Measurements from ENCODE around the gene RNU6-1. TPM values are rescaled to one million over a fixed set of nuclear protein-coding genes. Genes with fewer than 3 reads are reported as not detected.
A peak's percentile ranks its signal among the peaks of the same experiment; 100 is the strongest.

The RNU6-1 gene
- total and polyA plus RNA-seq, 2 donors (not counting 1 experiment from before 2014, with no cell fraction given), result not detected

DNA sequence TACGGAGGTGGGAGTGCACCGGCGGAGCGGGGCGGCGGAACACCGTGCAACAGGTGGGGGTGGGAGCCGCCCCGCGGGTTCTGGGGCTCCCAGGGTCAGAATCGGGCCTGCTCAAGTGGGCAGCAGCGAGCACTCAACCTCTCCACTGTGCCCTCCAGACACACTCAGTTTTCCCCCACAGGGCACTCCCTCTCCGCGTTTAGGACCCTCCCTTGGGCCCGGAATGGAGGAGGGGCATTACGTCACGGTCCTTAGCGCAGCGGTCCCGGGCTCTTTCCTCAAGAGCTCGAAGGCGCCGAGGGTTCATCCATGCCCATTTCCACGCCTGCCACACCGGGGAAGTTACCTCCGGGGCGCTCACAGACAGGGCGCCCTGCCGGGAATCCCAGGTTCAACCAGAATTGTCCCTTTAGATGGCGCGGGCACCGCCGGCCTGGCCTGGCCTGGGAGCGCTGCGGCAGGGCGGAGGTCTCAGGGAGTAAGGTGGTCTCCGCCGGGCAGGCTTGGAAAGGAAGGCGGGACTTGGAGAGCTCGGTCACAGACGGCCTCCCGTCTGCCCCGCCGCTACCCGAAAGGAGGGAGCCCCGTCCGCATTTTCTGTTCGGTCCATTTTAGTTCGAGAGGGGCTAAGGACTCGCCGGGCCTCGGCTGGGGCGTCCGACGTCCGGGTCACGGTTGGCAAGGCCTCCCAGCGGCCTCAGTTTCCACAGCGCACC lies 5.1 kb downstream of the RNU6-1 start:
- Mint-ChIP-seq H3K27ac (peak overlapping the region; percentile 6), H3K9me3 (ENCODE audit: insufficient read depth) (no peaks in the 10 kb centered on the region), H3K4me1 (peaks cover 64% of the 10 kb centered on the region), H3K4me3 (peak overlapping the region; percentile 88), H3K27me3 (peaks cover 55% of the 10 kb centered on the region)
- ChIA-PET POLR2A (interaction anchor here (1.9 to 2.5 kb wide), 2 partner anchors 10 to 51 kb away, joined by 7 to 22 read pairs; partner anchors contain the start of gene SKOR1), CTCF (interaction anchor here (1.2 to 5.7 kb wide), 9 partner anchors 9 to 377 kb away, joined by 3 to 177 read pairs (median 9); no protein-coding TSS in a partner anchor)
- H3K4me2 ChIP-seq (replicated peaks; ENCODE audit: low read depth, low read length, poor library complexity, severe bottlenecking), result peak overlapping the region; percentile 89
- WGBS (ENCODE audit: insufficient coverage), result 2% methylated on average over 59 of the region's 59 CpGs
- DNase-seq (peak; percentile 66), ATAC-seq (ENCODE audit: low read depth) (no peak)
- H3K4me1 ChIP-seq (ENCODE audit: control insufficient read depth in 2 of 2, insufficient read depth in 2 of 2, low read length in 2 of 2), result peaks cover 56 to 58% of the 10 kb centered on the region in 2 donors
- peaks cover 0 to 48% (median 0%) of the 10 kb centered on the region in 3 donors for H3K9me3 ChIP-seq (ENCODE audit: control extremely low read depth in 1 of 3, control insufficient read depth in 2 of 3, insufficient read depth in 1 of 3, low read length in 2 of 3)
- intact Hi-C loops (cut with micrococcal nuclease), result loop anchor here (5.0 kb wide), 2 partner anchors 332 to 967 kb away; no protein-coding TSS in a partner anchor
- H3K27ac ChIP-seq (ENCODE audit: low read length in 2 of 2), result no peak overlapping the region
- TF ChIP-seq, protein P1, sequence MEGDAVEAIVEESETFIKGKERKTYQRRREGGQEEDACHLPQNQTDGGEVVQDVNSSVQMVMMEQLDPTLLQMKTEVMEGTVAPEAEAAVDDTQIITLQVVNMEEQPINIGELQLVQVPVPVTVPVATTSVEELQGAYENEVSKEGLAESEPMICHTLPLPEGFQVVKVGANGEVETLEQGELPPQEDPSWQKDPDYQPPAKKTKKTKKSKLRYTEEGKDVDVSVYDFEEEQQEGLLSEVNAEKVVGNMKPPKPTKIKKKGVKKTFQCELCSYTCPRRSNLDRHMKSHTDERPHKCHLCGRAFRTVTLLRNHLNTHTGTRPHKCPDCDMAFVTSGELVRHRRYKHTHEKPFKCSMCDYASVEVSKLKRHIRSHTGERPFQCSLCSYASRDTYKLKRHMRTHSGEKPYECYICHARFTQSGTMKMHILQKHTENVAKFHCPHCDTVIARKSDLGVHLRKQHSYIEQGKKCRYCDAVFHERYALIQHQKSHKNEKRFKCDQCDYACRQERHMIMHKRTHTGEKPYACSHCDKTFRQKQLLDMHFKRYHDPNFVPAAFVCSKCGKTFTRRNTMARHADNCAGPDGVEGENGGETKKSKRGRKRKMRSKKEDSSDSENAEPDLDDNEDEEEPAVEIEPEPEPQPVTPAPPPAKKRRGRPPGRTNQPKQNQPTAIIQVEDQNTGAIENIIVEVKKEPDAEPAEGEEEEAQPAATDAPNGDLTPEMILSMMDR (IDR thresholded peaks at IDR 0.05), result no peak
- no peak for TF ChIP-seq EZH2 (IDR thresholded peaks at IDR 0.05; ENCODE audit: borderline replicate concordance, insufficient read depth, low read depth, low read length, poor library complexity, severe bottlenecking)
- peak overlapping the region; percentile 64 for H2AFZ ChIP-seq (ENCODE audit: insufficient read depth, low read depth, low read length, poor library complexity, severe bottlenecking)
- H3K27me3 ChIP-seq (replicated peaks in 1 of 4; ENCODE audit: control extremely low read depth in 1 of 4, control insufficient read depth in 3 of 4, insufficient read depth in 4 of 4, low read length in 3 of 4), result peaks cover 4 to 81% (median 52%) of the 10 kb centered on the region in 4 experiments
- H4K20me1 ChIP-seq (ENCODE audit: control insufficient read depth, insufficient read depth, low read length, poor library complexity, severe bottlenecking), result peaks cover 4% of the 10 kb centered on the region
- H3K4me3 ChIP-seq (ENCODE audit: control extremely low read depth in 1 of 5, extremely low read depth in 1 of 5, insufficient read depth in 1 of 5, low read depth in 2 of 5, low read length in 4 of 5), result peak overlapping the region in 4 of 5 experiments; percentile 32 to 74 (median 53)
- H3K9ac ChIP-seq (ENCODE audit: low read length), result peak overlapping the region; percentile 65
- H3K36me3 ChIP-seq (replicated peaks in 1 of 2; ENCODE audit: control extremely low read depth in 1 of 2, control insufficient read depth in 1 of 2, extremely low read depth in 1 of 2, insufficient read depth in 2 of 2, low read length in 1 of 2), result no peaks in the 10 kb centered on the region
- H3K79me2 ChIP-seq (ENCODE audit: control insufficient read depth, insufficient read depth, low read length), result no peaks in the 10 kb centered on the region

Data from B cell (primary cell).